ENCODE measurements around the gene KIT. TPM values are rescaled to one million over a fixed set of nuclear protein-coding genes. Genes with fewer than 3 reads are reported as not detected.

The KIT gene
- total and polyA plus RNA-seq, 2 donors from 2014 or later, result 7.7 to 38.1 TPM

GRCh38 chr4:54750341-54750740 lies 92.6 kb downstream of the KIT start:
- H3K4me1 ChIP-seq (ENCODE audit: control insufficient read depth in 2 of 3, insufficient read depth in 2 of 3, low read depth in 1 of 3, low read length in 3 of 3), result no peaks in the 10 kb centered on the region
- no peak overlapping the region for H3K27ac ChIP-seq (ENCODE audit: low read depth in 2 of 2, low read length in 2 of 2)
- intact Hi-C loops (cut with DNase I), result no loop called here
- DNase-seq (no peak), FAIRE-seq (no peak)
- no peak overlapping the region for H3K4me3 ChIP-seq (ENCODE audit: low read length in 3 of 3)
- H3K9ac ChIP-seq (ENCODE audit: low read length in 3 of 3), result no peak overlapping the region
- no peak for TF ChIP-seq CTCF (IDR thresholded peaks at IDR 0.05; ENCODE audit: borderline replicate concordance, extremely low read depth, insufficient read depth)
- no peaks in the 10 kb centered on the region for H3K36me3 ChIP-seq (ENCODE audit: control insufficient read depth in 2 of 3, insufficient read depth in 3 of 3, low read length in 3 of 3)
- no peaks in the 10 kb centered on the region for H3K9me3 ChIP-seq (ENCODE audit: control insufficient read depth in 2 of 3, insufficient read depth in 1 of 3, low read length in 3 of 3)
- no peaks in the 10 kb centered on the region for H3K27me3 ChIP-seq (ENCODE audit: control insufficient read depth, insufficient read depth, low read length)

GRCh38 chr4:54754394-54754793 lies 96.6 kb downstream of the KIT start:
- Histone ChIP-seq H3K9me3 (ENCODE audit: control insufficient read depth in 2 of 3, insufficient read depth in 1 of 3, low read length in 3 of 3) (no peaks in the 10 kb centered on the region), H3K9ac (ENCODE audit: low read length in 3 of 3) (no peak overlapping the region), H3K27me3 (ENCODE audit: control insufficient read depth, insufficient read depth, low read length) (no peaks in the 10 kb centered on the region), H3K27ac (ENCODE audit: low read depth in 2 of 2, low read length in 2 of 2) (no peak overlapping the region), H3K4me1 (ENCODE audit: control insufficient read depth in 2 of 3, insufficient read depth in 2 of 3, low read depth in 1 of 3, low read length in 3 of 3) (no peaks in the 10 kb centered on the region), H3K36me3 (ENCODE audit: control insufficient read depth in 2 of 3, insufficient read depth in 3 of 3, low read length in 3 of 3) (no peaks in the 10 kb centered on the region), H3K4me3 (ENCODE audit: low read length in 3 of 3) (no peak overlapping the region)
- intact Hi-C loops (cut with DNase I), result no loop called here
- TF ChIP-seq CTCF (IDR thresholded peaks at IDR 0.05; ENCODE audit: borderline replicate concordance, extremely low read depth, insufficient read depth), result no peak
- no peak for FAIRE-seq
- no peak for DNase-seq

- DNase-seq (no peak), FAIRE-seq (no peak)
- no peaks in the 10 kb centered on the region for H3K27me3 ChIP-seq (ENCODE audit: control insufficient read depth, insufficient read depth, low read length)
- H3K36me3 ChIP-seq (ENCODE audit: control insufficient read depth in 2 of 3, insufficient read depth in 3 of 3, low read length in 3 of 3), result no peaks in the 10 kb centered on the region
- no peaks in the 10 kb centered on the region for H3K4me1 ChIP-seq (ENCODE audit: control insufficient read depth in 2 of 3, insufficient read depth in 2 of 3, low read depth in 1 of 3, low read length in 3 of 3)
- intact Hi-C loops (cut with DNase I), result no loop called here
- no peak overlapping the region for H3K4me3 ChIP-seq (ENCODE audit: low read length in 3 of 3)
- H3K27ac ChIP-seq (ENCODE audit: low read depth in 2 of 2, low read length in 2 of 2), result no peak overlapping the region
- no peak for TF ChIP-seq CTCF (IDR thresholded peaks at IDR 0.05; ENCODE audit: borderline replicate concordance, extremely low read depth, insufficient read depth)
- H3K9me3 ChIP-seq (ENCODE audit: control insufficient read depth in 2 of 3, insufficient read depth in 1 of 3, low read length in 3 of 3), result peaks cover 0 to 5% (median 0%) of the 10 kb centered on the region in 3 donors
- H3K9ac ChIP-seq (ENCODE audit: low read length in 3 of 3), result no peak overlapping the region
Measured at GRCh38 chr4:54764476-54764875, 106.7 kb downstream of the KIT start.

GRCh38 chr4:54767376-54767775 lies 109.6 kb downstream of the KIT start:
- H3K4me1 ChIP-seq (ENCODE audit: control insufficient read depth in 2 of 3, insufficient read depth in 2 of 3, low read depth in 1 of 3, low read length in 3 of 3), result no peaks in the 10 kb centered on the region
- no peak overlapping the region for H3K4me3 ChIP-seq (ENCODE audit: low read length in 3 of 3)
- H3K36me3 ChIP-seq (ENCODE audit: control insufficient read depth in 2 of 3, insufficient read depth in 3 of 3, low read length in 3 of 3), result no peaks in the 10 kb centered on the region
- no peak overlapping the region for H3K9ac ChIP-seq (ENCODE audit: low read length in 3 of 3)
- no peaks in the 10 kb centered on the region for H3K27me3 ChIP-seq (ENCODE audit: control insufficient read depth, insufficient read depth, low read length)
- DNase-seq, result no peak
- H3K9me3 ChIP-seq (ENCODE audit: control insufficient read depth in 2 of 3, insufficient read depth in 1 of 3, low read length in 3 of 3), result no peaks in the 10 kb centered on the region
- no peak for TF ChIP-seq CTCF (IDR thresholded peaks at IDR 0.05; ENCODE audit: borderline replicate concordance, extremely low read depth, insufficient read depth)
- intact Hi-C loops (cut with DNase I), result no loop called here
- no peak for FAIRE-seq
- H3K27ac ChIP-seq (ENCODE audit: low read depth in 2 of 2, low read length in 2 of 2), result no peak overlapping the region
